ENCODE results near the gene BCL2.
A peak's percentile ranks its signal among the peaks of the same experiment; 100 is the strongest.

Gene BCL2

DNA sequence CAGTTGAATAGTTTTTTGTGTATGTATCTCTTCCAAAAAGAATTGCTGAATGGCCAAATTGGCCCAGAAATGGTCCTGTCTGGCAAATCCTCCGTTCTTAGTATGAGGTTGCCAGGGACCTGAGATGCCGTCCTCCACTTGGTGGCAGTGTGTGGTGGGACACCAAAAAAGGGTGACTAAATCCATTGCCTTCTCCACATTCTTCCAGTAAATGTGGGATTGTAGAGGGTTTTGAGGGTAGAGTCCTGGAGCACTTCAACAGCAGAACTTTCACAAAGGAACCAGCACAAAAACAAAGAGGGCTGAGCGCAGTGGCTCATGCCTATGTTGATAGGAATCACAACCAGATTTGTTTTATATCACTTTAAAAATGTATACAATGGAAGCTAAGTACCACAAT lies 199.9 kb downstream of the BCL2 start:
- Histone ChIP-seq H3K36me3 (no peaks in the 10 kb centered on the region), H3K4me3 (ENCODE audit: low read depth, low read length) (no peak overlapping the region), H3K4me1 (no peaks in the 10 kb centered on the region), H3K27me3 (no peaks in the 10 kb centered on the region), H3K9me3 (no peaks in the 10 kb centered on the region)
- peak; percentile 36 for DNase-seq
- peak; percentile 50 for TF ChIP-seq CTCF (IDR thresholded peaks at IDR 0.05; ENCODE audit: low read depth, low read length)

GRCh38 chr18:63113899-63114565 lies 205.5 kb downstream of the BCL2 start:
- Histone ChIP-seq H3K9me3 (no peaks in the 10 kb centered on the region), H3K4me1 (peaks cover 9% of the 10 kb centered on the region), H3K36me3 (no peaks in the 10 kb centered on the region), H3K27me3 (no peaks in the 10 kb centered on the region), H3K4me3 (ENCODE audit: low read depth, low read length) (no peak overlapping the region)
- TF ChIP-seq CTCF (IDR thresholded peaks at IDR 0.05; ENCODE audit: low read depth, low read length), result no peak
- no peak for DNase-seq

GRCh38 chr18:63112706-63113105 lies 206.9 kb downstream of the BCL2 start:
- H3K4me1 ChIP-seq, result peaks cover 9% of the 10 kb centered on the region
- no peak for TF ChIP-seq CTCF (IDR thresholded peaks at IDR 0.05; ENCODE audit: low read depth, low read length)
- DNase-seq, result no peak

DNA sequence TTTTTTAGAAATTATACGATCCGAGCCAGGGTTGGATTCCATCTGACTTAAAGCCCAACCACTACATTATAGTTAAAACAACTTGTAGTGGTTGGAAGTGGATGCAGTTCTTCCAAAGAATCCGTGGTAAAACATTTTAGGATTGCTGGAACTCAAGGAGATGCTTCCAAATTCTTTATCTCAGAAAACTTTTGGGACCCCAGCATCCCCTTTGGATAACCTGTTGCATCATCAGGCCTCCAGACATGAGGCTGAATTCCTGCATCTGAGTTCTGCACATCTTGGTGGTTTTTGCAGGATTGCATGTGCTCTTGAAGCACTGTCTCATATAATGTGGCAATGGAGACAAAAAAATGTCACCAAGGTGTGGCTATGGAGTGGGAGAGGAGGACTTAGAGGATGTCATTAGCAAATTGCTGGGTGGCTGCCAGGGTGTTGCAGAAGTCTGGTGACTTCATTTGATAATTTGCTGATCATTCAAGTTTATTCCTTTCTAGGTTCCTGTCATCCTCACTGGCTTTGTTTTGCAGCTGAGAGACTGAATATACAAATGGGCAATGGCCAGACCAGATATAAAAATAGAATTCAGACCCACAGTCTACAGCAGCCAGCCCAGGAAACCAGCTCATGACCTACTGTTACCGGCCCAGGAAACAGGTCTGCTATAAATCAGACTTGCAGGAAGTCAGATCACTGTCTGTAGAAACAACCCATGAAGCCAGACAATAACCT lies 207.7 kb downstream of the BCL2 start:
- no peak for TF ChIP-seq CTCF (IDR thresholded peaks at IDR 0.05; ENCODE audit: low read depth, low read length)
- Histone ChIP-seq H3K4me3 (ENCODE audit: low read depth, low read length) (no peak overlapping the region), H3K4me1 (peaks cover 9% of the 10 kb centered on the region), H3K27me3 (no peaks in the 10 kb centered on the region), H3K9me3 (no peaks in the 10 kb centered on the region), H3K36me3 (no peaks in the 10 kb centered on the region)
- peak; percentile 60 for DNase-seq

More at GRCh38 chr18:63112706-63113105, 206.9 kb downstream of the BCL2 start:
- Histone ChIP-seq H3K27me3 (no peaks in the 10 kb centered on the region), H3K4me3 (ENCODE audit: low read depth, low read length) (no peak overlapping the region), H3K9me3 (no peaks in the 10 kb centered on the region), H3K36me3 (no peaks in the 10 kb centered on the region)

- Histone ChIP-seq H3K9me3 (no peaks in the 10 kb centered on the region), H3K4me1 (peaks cover 9% of the 10 kb centered on the region), H3K4me3 (ENCODE audit: low read depth, low read length) (no peak overlapping the region), H3K27me3 (no peaks in the 10 kb centered on the region), H3K36me3 (no peaks in the 10 kb centered on the region)
- no peak for TF ChIP-seq CTCF (IDR thresholded peaks at IDR 0.05; ENCODE audit: low read depth, low read length)
- DNase-seq, result no peak
Measured at GRCh38 chr18:63109802-63110201, 209.8 kb downstream of the BCL2 start.

GRCh38 chr18:63109022-63109421 lies 210.5 kb downstream of the BCL2 start:
- no peak overlapping the region for H3K4me3 ChIP-seq (ENCODE audit: low read depth, low read length)
- H3K36me3 ChIP-seq, result no peaks in the 10 kb centered on the region
- H3K27me3 ChIP-seq, result no peaks in the 10 kb centered on the region
- no peaks in the 10 kb centered on the region for H3K9me3 ChIP-seq
- TF ChIP-seq CTCF (IDR thresholded peaks at IDR 0.05; ENCODE audit: low read depth, low read length), result no peak
- no peak for DNase-seq
- H3K4me1 ChIP-seq, result peaks cover 9% of the 10 kb centered on the region

Data from BE2C (cell line).